ENCODE results near the gene CHD6. TPM values are rescaled to one million over a fixed set of nuclear protein-coding genes. Genes with fewer than 3 reads are reported as not detected.

CHD6 gene
- total RNA-seq, 1 donor from 2014 or later, result 35.9 TPM

DNA sequence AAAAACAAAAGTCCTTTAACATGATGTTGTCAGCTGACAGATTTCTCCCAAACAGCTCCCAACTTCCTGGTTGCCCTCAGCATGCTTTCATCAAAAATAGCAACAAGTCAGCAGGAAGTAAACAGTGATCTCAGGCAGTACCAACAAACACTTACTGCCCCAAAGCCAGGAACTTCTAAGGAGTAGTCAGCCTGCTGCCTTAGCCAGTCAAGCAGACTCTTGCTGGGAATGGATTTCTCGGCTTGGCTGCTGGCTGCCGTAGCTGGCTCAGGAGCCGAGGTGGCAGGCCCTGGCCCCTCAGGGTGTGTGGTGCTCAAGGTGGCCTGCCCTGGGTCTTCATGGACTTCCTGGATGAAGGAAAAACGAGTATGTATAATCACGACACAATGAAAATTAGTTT is 205.0 kb downstream of the CHD6 start:
- no peak for DNase-seq (ENCODE audit: low spot score)
- intact Hi-C loops (cut with DNase I), result loop anchor here (5.0 kb wide), 2 partner anchors 181 to 241 kb away; no protein-coding TSS in a partner anchor

- intact Hi-C loops (cut with DNase I), result loop anchor here (5.0 kb wide), 2 partner anchors 180 to 240 kb away; no protein-coding TSS in a partner anchor
- no peak for DNase-seq (ENCODE audit: low spot score)
Observed at GRCh38 chr20:41412324-41413120, 205.7 kb downstream of the CHD6 start.

DNA sequence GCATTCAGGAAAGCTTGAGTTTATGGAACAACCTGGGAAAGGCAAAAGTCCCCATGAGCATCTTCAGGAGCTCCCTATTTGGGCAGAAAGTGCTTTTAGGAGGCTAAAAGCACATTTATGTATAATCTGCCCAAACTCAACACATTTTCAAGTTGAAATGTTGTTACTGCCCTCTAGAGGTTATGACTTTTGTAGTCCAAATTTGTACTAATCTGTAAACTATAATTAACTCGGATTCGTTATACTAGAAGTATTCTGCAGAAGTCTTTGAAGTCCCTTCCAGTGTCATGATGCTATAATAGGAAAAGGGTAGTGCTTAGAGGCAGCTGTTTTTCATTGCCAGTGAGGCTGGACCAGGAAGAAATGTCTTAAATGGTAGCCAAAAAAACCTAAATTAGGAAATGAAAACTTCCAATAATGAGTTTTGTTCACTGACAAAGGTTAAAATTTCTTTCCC is 206.8 kb downstream of the CHD6 start:
- intact Hi-C loops (cut with DNase I), result loop anchor here (2.0 to 5.0 kb wide), 3 partner anchors 71 to 239 kb away; partner anchors contain the start of gene LPIN3
- DNase-seq (ENCODE audit: low spot score), result no peak

GRCh38 chr20:41408986-41409385 is 209.2 kb downstream of the CHD6 start:
- intact Hi-C loops (cut with DNase I), result loop anchor here (5.0 kb wide), 1 partner anchor 283 kb away; no protein-coding TSS in a partner anchor
- DNase-seq (ENCODE audit: low spot score), result no peak

DNA sequence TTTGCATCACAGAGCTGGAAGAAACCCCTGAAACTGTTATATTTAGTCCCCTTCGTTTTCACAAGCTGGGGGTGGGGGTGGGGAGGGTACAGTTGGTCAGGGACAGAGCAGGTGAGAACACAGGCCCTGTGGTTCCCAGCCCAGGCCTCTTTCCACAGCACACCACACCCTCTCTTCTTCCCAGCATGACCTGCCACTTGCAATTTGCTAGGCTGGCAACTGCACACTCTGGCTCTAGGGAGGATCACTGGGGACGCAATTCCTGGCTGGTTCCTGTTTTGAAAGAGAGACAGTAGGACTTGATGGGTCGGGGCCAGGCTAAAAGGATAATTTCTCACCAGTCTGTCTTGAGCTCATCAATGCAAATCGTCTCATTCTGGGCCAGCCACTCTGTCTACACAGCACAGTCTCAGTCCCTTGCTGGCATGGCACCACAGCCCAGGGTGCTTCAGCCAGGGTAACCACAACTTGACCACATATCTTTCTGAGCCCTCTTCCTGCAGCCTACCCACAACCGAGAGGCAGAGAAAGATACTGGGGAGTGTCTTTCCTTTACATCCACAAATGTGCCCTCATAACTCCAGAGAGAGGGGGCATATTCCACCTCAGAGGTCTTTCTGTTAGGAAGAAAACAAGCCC is 209.9 kb downstream of the CHD6 start:
- no peak for DNase-seq (ENCODE audit: low spot score)
- intact Hi-C loops (cut with DNase I), result loop anchor here (5.0 kb wide), 1 partner anchor 284 kb away; no protein-coding TSS in a partner anchor

DNA sequence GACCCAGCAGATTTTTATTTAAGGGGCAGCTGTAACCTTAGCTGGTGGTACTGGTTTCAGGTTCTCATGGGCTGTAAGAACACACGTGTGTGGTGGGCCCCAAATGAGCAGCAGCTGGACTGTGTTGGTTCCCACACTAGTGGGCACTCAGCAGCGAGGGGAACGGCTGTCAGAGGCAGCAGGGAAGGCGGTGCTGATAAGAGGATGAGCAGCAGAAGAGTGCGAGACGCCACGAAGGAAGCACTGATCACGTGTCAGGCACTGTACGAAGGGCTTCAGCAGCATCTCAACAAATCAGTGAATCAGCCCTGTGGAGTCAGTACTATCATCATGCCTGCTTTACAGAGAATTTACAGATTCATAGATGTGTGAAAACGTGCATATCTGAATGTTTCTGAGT is 210.6 kb downstream of the CHD6 start:
- intact Hi-C loops (cut with DNase I), result loop anchor here (5.0 kb wide), 1 partner anchor 285 kb away; no protein-coding TSS in a partner anchor
- no peak for DNase-seq (ENCODE audit: low spot score)

DNA sequence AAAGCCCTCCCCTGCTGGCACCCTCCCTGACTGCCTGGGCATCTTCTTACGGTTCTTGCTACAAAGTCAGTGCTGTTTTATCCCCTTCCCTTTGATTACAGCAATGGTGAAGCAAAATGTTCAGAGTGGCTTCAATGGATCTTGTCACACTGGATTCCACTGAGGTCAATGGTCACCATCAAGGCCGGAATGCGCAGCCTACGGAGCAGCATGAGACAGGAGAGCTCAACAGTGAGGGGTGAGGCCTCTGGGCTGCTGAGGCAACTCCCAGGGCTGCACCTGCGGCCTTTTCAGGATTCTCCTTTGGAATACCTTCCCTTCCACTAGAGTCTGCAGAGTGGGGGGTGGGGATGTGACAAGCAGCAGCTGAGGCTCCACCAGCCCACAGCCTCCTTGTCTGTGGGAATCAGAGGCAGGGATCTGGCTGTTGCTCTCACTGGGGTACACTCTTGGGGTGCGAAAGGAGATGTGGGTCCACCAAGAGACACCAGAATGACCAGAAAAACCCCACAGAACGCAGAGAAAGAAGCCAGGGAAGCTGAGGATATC is 211.2 kb downstream of the CHD6 start:
- intact Hi-C loops (cut with DNase I), result loop anchor here (5.0 kb wide), 1 partner anchor 285 kb away; no protein-coding TSS in a partner anchor
- no peak for DNase-seq (ENCODE audit: low spot score)

DNA sequence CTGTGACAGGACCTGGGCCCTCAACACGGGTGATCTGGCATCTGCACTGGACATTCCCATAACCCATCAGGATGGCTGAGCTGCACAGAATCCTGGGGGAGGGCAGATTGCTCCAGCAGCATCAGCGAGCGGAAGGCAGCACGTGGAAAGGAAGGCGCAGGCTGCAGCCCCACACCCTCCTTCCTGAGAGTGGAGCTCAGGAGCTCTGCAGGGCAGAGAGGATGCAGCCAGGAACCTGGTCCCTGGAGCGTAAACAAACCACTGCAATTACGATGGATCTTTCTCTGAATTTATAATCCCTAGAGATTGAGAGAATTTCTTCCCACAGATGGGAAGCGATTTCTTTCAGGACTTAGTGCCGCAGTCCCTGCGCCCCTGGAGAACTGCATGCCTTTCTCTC is 211.8 kb downstream of the CHD6 start:
- intact Hi-C loops (cut with DNase I), result loop anchor here (5.0 kb wide), 1 partner anchor 286 kb away; no protein-coding TSS in a partner anchor
- DNase-seq (ENCODE audit: low spot score), result no peak

DNA sequence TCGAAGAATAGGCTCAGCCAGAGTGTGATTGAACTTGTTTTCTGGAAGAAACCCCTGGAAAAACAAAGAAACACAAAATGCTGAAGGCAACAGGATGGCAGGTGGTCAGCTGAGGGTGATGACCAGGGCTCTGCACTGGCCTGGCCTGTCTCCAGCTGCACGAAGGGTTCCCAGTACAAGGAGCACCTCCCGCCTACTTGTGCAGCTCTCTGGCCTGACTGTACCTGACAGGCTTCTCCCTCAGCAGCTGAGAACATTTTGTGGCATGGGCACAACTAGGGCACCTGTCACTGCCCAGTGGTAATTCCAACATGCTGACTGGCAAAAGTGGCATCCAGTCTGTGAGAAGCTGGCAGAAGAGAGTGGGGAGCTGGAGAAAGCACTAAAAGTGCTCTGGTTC is 212.7 kb downstream of the CHD6 start:
- no peak for DNase-seq (ENCODE audit: low spot score)
- intact Hi-C loops (cut with DNase I), result loop anchor here (5.0 kb wide), 1 partner anchor 287 kb away; no protein-coding TSS in a partner anchor

GRCh38 chr20:41403604-41404003 is 214.6 kb downstream of the CHD6 start:
- no peak for DNase-seq (ENCODE audit: low spot score)
- intact Hi-C loops (cut with DNase I), result no loop called here

DNA sequence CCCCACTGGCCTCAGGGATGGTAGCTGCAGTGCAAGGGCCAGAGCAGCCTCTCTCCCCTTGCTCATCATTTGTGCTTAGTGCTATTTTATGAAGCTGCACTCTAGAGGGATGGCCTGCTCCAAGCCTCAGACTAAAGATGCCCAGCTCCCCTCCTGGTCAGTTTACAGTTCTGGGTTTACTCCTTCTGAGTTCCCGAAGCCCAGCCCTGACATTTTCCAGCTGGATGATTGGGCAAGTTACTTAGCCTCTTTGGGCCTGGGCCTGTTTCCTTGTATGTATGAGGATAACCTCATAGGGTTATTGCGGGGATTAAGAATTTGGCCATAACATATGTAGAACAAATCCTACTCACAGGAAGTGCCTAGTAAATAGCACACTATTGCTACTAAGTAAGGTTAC is 219.8 kb downstream of the CHD6 start:
- intact Hi-C loops (cut with DNase I), result loop anchor here (5.0 kb wide), 1 partner anchor 36 kb away; no protein-coding TSS in a partner anchor
- DNase-seq (ENCODE audit: low spot score), result no peak

- no peak for DNase-seq (ENCODE audit: low spot score)
- intact Hi-C loops (cut with DNase I), result loop anchor here (5.0 kb wide), 1 partner anchor 34 kb away; no protein-coding TSS in a partner anchor
Observed at GRCh38 chr20:41395667-41396664, 222.2 kb downstream of the CHD6 start.

DNA sequence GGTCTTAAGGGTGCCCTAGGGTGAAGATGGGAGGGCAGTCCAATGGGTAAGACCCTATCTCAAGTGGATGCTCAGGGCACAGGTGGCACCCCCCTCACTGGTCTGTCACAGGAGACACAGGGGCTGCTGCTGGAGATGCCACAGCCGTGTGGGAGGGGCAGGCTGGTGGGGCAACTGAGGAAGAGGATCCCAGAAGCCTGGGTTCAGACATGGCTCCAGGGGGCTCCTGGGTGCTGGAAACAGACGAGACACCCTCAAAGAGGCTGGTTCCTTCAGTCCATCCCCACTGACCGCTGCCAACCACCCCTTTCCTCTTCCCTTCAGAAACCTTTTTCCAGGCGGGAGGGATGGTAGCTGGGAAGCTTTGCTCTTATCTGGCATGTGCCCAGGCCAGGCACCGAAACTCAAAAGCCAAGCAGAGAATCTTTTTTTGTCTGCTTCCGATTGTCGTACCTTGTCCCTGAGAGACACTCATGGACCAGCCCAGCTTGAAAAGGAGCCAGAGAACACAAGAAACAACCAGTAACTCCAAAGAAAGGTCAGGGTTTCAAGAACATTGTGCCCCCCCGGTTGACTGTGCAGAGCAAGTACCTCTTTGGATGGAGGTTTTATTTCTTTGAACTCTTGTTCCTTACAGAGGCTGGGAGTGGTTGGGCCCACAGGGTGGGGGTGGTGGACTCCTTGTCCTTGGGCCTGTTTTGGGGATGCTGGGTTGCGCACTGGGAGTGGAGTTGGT is 223.1 kb downstream of the CHD6 start:
- no peak for DNase-seq (ENCODE audit: low spot score)
- intact Hi-C loops (cut with DNase I), result loop anchor here (5.0 kb wide), 1 partner anchor 33 kb away; no protein-coding TSS in a partner anchor

- intact Hi-C loops (cut with DNase I), result no loop called here
- DNase-seq (ENCODE audit: low spot score), result no peak
Observed at GRCh38 chr20:41394081-41394480, 224.1 kb downstream of the CHD6 start.

DNA sequence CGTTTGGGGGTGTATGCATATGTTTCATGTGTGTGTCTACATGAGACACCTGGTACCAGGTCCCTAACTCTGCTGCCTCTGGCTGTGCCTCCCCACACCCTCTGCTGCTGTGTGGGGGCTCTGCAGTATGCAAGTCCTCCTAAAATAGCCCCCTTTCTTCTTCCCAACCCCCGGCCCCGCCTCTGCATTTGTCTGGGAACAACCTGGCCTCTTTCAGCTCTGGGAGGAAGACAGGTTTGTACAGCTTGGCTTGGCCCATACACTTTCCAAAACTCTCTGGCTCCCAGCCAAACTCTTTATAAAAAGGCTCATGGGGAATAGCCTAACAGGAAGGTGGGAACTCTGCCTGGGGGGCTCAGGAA is 224.5 kb downstream of the CHD6 start:
- no peak for DNase-seq (ENCODE audit: low spot score)
- intact Hi-C loops (cut with DNase I), result no loop called here

DNA sequence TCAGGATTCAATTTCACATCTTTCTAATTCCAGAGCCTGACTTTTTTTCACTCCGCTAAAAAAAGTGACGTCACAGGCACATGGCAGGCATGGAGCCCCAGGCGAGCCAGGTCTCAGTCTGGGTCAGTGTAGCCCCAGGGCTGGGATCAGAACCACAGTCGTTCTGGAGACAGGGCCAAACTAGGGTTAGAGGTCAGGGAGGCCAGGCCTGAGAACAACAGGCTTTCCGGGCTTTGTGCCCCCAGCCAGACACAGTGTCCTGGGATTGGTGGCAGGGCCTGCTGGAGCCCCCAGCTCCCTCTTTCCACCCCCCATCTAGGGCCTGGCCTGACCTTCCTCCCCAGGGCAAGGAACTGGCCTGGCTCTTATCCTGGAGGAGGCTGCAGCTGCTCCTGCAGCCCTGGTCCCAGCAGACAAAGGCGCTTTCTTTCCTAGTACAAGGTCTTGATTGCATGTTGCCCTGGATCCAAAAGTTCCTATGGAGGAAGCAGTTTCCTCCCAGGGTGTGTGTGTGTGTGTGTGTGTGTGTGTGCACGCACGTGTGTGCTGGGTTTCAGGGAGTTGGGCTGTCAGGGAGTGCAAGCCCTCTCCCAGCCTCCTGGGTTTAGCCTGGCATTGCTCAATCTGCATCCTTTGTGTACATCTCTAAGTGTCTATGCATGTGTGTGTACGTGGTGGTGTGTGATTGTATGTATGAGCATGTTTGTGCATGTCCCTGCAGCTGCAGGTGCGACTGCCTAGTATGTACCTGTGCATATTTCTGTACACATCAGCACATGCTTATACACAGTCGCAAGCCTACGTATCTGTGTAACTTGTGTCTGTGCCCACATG is 225.1 kb downstream of the CHD6 start:
- no peak for DNase-seq (ENCODE audit: low spot score)
- intact Hi-C loops (cut with DNase I), result no loop called here

DNA sequence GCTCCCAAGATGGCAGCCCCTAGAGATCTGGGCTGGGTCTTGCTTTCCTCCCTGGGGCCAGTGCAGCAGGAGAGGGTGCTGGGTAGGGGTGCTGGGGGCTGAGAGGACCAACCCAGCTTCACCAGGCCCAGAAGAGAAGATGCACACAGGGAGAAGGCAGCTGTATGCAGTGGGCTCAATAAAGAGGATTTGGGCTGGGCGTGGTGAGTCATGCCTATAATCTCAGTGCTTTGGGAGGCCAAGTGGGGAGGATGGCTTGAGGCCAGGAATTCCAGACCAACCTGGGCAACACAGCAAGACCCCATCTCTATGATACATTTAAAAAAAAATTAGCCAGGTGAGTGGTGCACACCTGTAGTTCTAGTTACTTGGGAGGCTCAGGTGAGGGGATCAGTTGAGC is 225.9 kb downstream of the CHD6 start:
- no peak for DNase-seq (ENCODE audit: low spot score)
- intact Hi-C loops (cut with DNase I), result no loop called here
